Measurements from ENCODE around the gene WLS. TPM values are rescaled to one million over a fixed set of nuclear protein-coding genes. Genes with fewer than 3 reads are reported as not detected.

WLS gene
- total RNA-seq, 1 donor from 2014 or later, result 70.8 TPM

DNA sequence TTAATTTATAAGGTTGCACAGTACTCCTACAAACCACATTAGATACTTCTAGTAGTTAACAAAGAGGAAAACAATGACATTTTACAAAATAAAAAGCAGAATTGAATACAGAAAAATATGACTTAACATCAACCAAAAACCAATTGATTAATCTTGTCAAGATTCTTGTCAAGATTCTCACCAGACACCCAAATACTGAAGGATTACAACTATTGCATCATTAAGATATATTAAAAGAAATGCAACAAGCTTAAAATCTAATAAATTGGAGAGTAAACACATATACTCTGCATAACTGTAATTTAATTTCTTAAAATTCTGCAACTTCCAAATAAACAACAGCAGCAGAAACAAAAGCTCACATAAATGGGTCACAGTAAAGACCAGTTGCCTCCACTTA, 4.7 kb downstream of the WLS start:
- ATAC-seq, result no peak

DNA sequence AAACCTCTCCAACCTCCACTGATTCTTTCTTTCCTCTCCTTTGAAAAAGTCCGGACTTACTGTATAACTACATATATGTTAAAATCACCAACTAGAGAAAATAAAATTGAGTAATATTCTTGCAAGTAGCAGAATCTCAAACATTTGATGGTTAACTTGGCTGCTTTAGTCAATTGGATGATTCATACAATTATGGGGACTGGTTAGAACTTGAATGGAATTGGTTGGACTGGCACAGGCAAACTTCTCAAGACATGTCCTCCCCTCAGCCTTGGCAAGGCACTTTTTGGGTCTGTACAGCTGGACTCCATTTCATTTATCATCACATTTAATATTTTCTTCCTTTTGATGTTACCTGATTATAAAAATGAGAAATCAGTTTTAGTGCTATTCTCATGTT, 6.5 kb downstream of the WLS start:
- ATAC-seq, result peak; percentile 67

DNA sequence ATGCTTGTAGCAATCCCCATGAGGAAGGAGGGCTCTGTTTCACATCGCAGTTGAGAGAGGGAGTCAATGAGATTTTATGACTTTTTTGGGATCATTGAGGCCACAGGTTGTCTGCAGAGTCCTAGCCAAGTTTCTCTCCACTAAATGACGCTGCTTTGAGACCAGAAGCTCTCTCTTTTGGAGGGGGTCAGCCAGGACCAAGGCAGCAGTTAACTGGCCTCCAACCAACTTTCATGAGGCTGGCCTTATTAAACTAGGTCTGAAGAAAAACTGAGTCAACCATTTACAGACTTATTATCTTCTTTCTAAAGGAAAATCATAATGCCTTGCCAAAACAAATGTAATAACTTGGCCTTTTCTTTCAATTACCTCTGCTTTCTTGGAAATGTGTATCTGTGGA, 8.6 kb downstream of the WLS start:
- ATAC-seq, result no peak

DNA sequence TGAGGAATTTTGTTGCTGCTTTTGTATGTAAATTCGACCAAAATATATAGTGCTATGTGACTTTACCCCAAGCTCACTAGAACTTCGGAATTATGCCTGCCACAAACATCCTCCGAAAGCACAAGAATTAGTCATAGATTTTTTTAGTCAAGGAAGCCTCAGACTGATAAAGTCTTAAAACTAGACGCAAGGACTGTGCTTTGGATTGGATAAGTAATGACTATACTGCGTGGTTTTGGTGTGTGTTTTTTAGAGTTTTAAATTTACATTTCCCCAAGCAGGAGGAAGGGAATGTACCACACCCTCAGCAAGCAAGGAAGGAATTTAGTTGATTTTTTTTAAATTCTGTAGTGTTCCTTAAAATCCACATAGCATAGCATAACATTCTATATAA, 10.3 kb downstream of the WLS start:
- ATAC-seq, result peak; percentile 22

DNA sequence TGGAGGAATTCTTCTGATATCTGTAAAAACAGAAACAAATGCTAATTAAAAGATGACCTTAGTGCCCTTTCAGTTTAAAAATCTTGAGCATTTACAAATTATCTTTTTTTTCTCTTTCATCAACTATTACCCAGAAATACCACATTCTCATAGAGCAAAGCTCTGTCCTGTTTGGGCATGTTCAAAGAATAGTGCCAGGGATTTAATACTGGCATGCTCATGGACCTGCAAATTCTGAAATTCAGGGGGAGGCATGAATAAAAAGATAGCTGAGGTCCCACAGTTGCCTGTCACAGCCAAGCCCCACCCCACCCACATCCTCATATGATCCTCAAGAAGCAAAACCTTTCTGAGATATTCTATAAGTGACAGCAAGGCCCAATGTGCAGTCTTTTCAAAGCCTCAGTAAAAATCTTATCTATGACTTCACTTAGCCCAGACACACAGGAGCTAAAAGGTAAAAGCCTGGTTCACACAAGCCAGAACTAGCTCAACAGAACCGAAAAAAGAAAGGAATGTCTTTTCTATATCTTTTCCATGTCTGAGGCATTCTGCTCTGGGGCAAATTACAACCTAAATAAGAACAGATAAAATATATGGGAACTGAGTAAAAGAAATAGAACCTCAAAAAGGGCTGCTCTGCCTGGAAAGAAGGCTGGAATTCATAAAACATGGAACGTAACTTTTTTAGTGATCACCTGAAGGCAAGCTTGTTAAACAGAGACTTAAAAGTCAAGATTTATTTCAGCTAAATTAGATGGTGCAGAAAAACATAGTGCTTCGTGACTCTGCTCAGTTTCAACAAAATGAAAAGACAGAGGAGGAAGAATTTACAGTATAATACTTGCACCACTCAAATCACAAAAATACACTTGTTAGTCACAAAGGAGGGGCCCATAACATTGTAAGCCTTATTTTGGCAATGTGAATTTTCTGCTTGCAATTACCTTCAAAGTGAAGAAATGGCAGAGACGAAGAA, 11.0 kb downstream of the WLS start:
- ATAC-seq, result peak; percentile 43

DNA sequence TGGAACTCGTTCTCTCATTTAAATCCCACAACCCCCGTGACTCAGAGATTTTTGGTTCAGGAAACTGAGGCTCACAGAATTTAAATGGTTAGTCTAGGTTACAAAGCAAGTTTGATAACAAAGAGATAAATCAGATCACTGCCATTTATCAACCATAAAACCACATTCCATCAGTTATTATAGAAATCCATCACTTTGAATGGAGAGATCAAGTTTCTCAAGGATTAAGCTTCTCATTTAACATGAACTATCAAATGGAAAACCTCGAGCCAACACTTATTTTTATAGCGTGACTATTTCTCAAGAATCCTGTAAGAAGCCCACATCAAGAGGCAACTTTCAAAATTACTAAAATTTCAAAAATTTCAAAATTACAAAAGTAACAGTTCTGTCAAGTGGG, 11.9 kb downstream of the WLS start:
- ATAC-seq, result no peak

DNA sequence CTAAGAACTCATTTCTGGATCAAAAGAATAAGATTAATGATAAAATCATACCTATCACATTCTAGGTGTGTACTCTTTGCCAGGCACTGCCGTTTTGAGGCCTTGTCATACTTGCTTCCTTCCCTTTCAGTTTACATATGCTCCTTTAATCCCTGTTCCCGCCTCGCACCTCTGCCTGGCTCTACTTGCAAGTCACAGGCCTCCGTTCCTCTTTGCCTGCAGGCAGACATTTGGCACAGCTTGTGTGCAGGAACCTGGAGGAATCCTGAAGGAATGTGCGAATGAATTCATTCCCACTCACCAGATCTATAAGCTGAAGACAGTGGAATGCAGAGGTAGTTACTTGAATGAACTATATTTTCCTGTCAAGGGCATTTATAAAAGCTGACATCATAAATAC, 13.8 kb downstream of the WLS start:
- peak; percentile 71 for ATAC-seq

DNA sequence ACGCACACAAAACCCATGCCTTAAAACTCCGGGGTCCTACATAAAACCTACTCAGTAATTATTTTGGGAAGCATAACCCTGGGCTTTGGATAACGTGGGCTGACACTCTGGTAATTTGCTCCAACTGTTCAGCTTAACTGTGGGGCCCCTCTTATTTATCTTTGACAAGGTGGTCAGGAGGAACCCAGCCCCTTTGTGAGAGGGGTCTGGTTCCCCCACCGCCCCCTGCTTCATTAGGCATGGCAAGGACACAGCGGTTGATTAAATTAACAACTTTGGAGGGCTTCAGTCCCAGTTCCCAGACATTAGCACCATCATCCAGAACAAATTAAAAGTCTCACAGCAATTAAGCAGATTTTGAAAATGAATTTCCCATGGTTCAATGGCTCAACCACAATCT, 14.7 kb downstream of the WLS start:
- no peak for ATAC-seq

DNA sequence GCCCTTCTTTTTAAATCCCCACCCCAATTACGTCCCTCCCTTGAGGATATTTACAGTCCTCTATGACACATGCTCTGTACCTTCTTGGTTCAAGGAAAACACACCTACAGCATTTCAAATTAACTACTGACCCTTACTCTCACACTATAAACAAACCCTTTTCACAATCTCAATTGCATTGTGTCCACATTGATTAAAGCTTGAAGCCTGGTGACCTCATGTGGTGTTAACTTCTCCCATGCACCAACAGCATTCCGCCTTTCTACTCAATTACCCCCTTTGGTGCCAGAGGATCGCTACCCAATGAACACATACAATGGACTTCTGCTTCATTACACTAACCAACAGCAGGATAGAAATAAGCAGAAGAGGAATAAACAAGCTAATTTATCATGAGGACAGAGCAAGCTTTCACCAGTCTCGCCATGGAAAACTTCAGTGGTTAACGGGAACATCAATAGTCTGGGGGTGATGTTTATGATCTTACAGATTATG, 15.2 kb downstream of the WLS start:
- ATAC-seq, result no peak

DNA sequence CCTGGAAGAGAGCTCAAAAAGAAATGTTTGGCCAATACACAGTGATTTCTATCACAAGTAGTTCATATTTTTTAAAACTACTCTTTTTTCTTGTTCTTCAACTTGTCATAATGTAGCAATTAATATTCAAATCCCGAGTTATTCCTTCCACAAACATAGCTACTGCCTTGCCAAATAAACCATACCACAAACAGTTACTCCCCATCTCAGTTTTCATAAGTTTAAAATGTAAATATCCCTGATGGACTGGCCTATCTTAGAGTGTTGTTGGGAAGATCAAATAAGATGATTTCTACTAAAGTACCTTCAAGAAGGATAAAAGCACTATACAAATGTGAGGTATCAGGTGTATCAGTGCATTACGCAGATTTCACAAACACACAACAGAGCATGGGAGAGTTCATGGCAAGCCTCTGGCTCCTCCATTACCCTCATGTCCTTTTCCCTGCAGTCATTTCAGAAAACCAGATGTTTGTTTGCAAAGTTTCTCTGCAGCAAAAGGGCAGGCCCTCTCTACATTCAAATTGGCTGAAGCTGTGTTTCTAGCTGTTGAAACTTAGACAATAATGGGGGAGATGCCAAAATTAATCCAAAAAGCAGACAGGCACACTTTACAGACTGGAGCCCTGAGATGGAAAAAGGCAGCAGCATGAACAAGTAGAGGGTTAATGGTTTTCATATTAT, 16.1 kb downstream of the WLS start:
- ATAC-seq, result no peak

DNA sequence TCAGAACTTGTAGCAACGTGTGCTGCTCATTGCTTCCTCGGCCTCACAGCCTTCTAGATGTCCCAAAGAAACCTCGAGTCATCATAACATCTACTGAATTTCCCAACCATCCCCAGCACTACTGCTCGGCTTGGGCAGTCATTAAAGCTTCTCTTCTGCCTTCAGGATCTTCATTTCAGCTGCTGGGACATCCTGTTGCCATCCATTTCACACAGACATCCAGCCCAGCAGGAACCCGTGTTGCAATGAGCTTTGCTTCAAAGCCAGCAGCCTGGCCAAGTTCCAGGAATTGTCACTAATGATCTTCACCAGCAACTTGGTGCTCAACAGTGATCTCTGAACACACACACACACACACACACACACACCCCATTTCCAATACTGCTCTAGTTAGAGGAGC, 18.5 kb downstream of the WLS start:
- peak; percentile 71 for ATAC-seq

DNA sequence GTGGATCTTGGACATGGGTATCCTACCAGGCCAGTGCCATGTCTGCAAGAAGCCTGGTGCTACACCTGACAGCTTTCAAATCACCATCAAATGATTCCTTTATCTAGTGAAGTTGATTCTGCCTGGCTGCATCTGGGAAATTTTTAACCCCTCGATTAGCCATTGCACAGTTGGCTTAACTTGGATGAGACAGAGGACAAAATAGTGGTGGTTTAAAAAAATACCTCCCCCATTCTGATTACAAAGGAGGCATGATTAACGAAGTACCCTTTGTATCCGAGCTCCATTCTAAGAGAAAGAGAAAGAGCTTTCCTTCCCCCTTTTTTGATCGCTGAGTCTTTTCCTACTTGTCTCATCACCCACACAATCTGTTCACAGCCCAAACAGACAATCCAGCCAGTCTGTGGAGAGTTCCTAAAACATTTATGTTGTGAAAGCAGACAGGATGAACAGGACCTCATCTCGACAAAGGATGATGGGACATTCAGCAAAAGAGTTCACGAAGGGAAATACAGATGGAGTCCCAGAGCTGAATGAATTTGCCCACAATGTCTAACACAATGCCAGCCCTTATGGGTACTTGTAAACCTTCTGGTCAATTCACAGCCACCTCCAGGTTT, 20.5 kb downstream of the WLS start:
- ATAC-seq, result no peak

DNA sequence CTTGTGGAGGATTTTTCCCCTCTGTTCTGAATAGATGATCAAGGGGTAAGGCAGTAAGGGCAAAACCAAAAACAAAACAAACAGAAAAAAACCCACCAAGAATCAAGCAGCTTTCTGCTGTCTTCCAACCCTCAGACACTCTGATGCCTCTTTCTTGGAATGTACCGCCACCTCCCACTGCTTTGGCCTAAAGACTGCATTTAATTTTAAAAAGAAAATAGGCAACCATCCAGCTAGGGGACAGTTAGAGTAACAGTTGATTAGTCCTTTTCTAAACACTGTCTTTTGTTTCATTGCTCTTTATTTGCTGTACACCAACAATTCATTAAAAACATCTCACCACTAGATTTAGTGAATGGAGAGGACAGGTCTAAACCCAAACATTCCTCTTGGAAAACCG, 21.5 kb downstream of the WLS start:
- ATAC-seq, result no peak

DNA sequence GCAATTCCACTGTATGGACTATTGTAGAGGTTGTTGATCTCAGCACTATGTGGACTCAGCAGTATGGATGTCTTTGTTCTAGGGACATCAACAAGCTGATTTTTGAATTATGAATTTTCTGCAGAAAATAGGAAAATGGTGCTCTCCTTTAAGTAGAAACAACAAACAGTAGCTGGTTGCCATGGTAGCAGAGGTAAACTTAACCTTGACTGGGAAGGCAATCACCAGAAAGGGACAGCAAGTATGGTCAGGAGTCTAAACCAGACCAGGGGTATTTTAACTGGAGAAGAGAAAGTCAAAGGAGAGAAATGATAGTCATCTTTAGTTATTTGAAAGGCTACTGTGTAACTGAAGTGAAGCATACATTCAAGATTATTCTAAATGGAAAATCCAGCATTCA, 22.3 kb downstream of the WLS start:
- ATAC-seq, result no peak

DNA sequence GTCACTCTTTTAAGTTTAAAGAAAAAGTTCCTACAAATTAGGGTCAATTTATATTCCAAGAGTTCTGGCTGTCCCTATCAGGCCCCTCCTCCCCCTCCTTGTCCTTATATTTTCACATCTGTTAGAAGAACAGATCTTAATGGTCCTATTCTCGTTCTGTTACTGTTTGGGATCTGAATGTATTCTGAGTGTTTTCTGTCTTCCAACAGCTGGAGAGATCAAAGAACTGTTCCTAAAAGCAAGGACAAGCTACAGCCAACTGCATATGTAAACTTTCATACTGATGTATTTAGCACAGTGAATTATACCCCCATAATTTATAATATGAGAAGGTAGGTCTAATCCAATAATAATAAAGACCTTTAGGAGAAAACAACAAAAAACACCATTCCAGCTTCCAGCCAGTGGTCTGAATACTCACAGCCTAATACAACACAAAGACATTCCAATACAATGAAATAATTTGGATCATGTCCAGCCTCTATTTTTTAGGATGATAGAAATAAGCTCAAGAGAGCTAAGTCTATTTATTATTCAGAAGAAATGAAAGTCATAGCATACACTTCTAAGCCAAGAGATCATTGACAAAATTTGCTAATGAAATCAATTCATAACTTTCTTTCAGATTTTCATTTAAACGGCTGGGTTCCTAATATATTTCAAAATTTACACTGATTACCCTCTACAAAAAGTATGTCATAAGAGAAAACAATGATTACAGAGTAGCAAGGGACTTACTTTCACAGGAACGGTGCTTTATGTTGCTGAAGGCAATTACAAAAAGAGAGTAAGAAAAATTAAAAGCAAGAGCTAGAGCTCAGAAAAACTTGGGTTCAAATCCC, 25.3 kb downstream of the WLS start:
- no peak for ATAC-seq

DNA sequence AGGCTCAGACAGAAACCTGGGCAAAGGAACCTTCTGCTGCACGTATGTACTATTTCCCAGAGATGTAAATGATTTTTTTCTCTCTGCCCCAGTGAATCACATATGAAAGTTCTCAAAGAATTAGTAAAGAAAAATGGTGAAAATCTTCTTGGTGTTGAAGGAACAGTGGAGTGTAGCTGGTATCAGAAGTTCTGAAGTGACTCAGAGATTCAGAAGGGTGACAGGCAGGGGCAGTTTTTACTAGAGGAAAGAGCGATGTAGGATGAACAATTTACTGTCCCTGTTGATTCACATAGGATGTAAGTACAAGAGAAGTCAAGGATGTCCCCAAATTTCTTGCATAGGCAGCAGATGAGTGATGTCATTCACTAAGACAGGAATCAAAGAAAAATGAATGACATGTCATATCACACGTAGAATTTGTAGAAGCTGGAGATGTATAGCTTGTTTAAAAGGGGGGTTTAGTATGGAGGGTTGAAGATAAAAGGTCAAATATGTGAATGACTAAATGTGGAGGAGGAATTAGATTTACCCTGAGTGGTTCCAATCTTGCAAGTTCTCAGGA, 26.4 kb downstream of the WLS start:
- no peak for ATAC-seq

DNA sequence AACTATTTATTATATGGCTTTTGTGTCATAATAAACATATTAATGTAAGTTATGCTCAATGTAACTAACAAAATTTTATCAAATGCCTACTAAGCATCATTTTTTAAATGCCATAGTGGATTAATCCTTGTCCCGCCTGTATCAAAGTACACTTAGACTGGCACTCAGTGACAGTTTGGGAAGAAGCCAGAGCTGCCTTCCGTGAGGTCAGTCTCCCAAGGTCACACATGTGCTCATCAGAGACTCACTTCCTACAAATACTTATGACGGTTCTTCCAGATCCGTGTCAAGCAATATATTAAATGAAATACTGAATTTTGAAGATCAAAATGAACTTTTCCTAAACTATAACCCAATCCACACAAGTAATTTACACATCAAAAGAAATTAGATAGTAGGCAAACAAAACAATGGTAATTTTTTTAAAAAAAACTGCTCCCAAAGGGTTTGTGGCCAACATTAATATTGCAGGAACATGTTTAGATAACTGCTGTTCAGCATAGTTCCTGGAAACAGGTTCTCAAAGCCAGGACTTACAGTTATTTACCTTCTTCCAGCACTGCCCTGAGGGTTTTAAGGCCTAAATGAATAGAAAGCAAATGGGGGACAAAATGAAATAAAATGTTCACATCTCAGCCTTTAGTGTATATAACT, 27.2 kb downstream of the WLS start:
- ATAC-seq, result peak; percentile 57

DNA sequence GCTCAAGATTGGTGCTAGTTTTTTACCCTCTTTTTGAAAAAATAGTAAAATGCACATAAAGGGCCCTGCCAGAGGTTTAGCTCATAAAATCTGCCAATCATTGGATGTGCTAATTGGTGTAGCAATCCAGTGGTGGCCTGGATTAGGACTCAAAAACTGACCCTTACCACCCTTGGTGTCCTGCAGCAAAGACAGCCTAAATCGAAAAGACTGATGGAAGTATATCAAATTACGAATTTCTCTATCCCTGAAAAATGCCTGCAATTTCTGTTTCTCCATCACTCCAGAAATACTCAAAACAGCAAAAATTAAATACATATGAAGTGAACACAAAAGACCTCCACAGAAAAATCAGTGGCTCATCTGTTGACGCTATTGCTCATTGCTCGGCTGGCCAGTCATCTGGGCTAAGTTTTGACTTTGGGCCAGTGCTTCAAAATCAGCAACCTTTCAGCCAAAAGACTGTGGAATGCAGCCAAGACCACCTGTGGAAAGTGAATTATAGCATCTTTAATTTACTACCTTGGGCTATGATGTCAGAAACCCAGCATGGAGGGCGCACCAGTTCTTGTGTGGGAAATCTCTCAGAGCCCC, 30.0 kb downstream of the WLS start:
- no peak for ATAC-seq

DNA sequence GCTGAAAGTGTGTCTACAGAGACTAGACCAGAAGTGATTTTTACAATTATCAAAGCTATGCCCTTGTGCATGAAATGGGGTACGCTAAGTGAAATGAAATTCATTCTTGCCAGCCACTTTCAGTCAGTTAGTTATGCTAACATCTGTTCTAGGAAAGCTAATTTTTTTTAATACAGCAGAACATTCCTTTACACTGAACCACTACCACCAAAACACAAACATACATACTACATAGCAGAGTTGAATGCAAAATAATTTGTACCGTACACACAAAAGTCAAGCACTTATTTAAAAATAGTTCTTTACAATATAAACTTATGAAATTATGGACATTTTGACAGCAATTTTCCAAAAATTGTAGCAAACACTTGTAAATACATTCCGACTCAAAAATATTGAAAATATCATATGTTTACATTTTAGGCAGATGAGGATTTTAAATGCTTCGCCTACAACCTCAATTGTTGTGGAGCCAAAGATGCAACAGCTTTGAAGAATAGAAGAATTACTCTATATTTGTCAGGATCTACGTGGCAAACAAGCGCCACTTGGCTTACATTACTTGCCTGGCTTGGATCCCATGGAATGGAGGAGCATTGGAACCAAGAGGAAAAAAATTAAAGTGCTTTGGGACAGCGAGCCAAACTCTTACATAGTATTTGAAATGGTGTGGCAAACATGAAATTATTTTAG, 30.6 kb downstream of the WLS start:
- no peak for ATAC-seq

DNA sequence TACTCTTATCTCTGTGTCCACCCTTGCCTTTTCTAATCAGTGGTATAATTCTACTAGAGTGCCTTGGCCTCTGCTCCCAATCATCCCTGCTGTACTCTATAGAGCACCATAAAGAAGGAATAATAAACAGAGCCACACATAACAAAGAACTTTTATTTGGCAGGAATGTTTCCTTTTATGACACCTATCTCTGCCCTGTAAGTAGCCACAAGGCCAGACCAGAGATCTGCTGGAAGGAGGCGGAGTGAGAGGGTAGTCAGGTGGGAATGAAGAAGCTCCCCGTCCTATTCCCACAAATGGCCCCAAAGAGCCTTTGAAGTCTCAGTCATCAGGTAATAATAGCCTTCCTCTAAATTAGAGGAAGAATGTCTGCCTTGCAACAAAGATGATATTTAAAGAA, 32.7 kb downstream of the WLS start:
- ATAC-seq, result no peak

DNA sequence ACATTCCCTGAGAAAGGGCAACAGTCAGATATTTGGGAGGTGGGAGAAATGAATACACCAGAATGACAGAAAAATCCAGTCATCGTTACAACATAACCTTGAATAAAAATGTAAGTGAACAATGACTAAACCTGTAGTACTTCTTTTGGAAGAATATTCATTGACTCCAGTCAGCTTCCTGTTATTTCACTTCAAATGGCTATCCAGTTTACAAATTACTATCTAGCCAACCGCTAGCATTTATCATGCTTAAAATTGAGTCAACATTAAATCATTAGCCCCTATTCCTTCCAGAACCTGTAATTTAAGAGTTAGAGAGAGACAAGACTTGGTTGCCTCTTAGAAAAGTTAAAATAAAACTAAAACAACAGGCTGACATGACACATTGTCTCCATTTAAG, 33.6 kb downstream of the WLS start:
- peak; percentile 60 for ATAC-seq

Measured in esophagus mucosa (tissue), 1 donor.